Measurements from ENCODE around the gene TXNRD3. TPM values are rescaled to one million over a fixed set of nuclear protein-coding genes. Genes with fewer than 3 reads are reported as not detected.
A peak's percentile ranks its signal among the peaks of the same experiment; 100 is the strongest.

Gene TXNRD3
- polyA plus RNA-seq, 2 of the 4 experiments (the other 2 are of a cell fraction): 4.6 to 5.8 TPM

GRCh38 chr3:126696701-126697267, 41.9 kb upstream of the TXNRD3 start:
- DNase-seq (ENCODE audit: low read depth in 1 of 2, low spot score in 1 of 2) (no peak), FAIRE-seq (no peak), ATAC-seq (no peak)
- H3K9me3 ChIP-seq: peaks cover 8% of the 10 kb centered on the region; the same call in 1 of the 3 replicates
- ChIA-PET CTCF (interaction anchor here (0.5 to 3.2 kb wide), 3 partner anchors 17 to 759 kb away, joined by 3 to 12 read pairs (median 4); partner anchors contain the start of gene PLXNA1), POLR2A (no interaction called here)
- no peak overlapping the region for H3K4me2 ChIP-seq
- no peak overlapping the region for H3K27ac ChIP-seq
- no peak overlapping the region for H3K4me3 ChIP-seq
- no peak for TF ChIP-seq EHMT2 (IDR thresholded peaks at IDR 0.05; ENCODE audit: low read depth)
- TF ChIP-seq E2F6 (IDR thresholded peaks at IDR 0.05; ENCODE audit: borderline replicate concordance, low read depth): no peak
- no peak for TF ChIP-seq EHF (CRISPR knock-in tag; IDR thresholded peaks at IDR 0.05)
- TF ChIP-seq TP53 (CRISPR knock-in tag; IDR thresholded peaks at IDR 0.05): no peak
- no peak for TF ChIP-seq MAX (IDR thresholded peaks at IDR 0.05)
- TF ChIP-seq RAD21 (conservative IDR thresholded peaks at IDR 0.05 in 1 of 2, IDR thresholded peaks at IDR 0.05 in 1 of 2): no peak
- TF ChIP-seq REST (IDR thresholded peaks at IDR 0.05): no peak
- no peak for TF ChIP-seq CTCF (IDR thresholded peaks at IDR 0.05)
- TF ChIP-seq RNF2 (IDR thresholded peaks at IDR 0.05; ENCODE audit: borderline replicate concordance, low read depth): no peak
- TF ChIP-seq SMC3 (IDR thresholded peaks at IDR 0.05): no peak
- no peak for TF ChIP-seq HOXB13 (CRISPR knock-in tag; IDR thresholded peaks at IDR 0.05; ENCODE audit: low read depth)
- WGBS (ENCODE audit: missing lambda C conversion rate): 39% methylated on average over 5 of the region's 5 CpGs
- no peaks in the 10 kb centered on the region for H3K4me1 ChIP-seq

GRCh38 chr3:126693921-126694320, 39.0 kb upstream of the TXNRD3 start:
- Histone ChIP-seq H3K4me1 (no peaks in the 10 kb centered on the region), H3K9me3 (no peaks in the 10 kb centered on the region), H3K27ac (no peak overlapping the region), H3K4me3 (no peak overlapping the region), H3K4me2 (no peak overlapping the region)
- DNase-seq (ENCODE audit: low read depth in 1 of 2, low spot score in 1 of 2): no peak
- TF ChIP-seq EHMT2 (IDR thresholded peaks at IDR 0.05; ENCODE audit: low read depth): no peak
- TF ChIP-seq NPAS2 (CRISPR knock-in tag; IDR thresholded peaks at IDR 0.05; ENCODE audit: borderline replicate concordance): no peak
- no peak for TF ChIP-seq PHF8 (IDR thresholded peaks at IDR 0.05; ENCODE audit: borderline replicate concordance, low read depth)
- no peak for FAIRE-seq
- WGBS (ENCODE audit: missing lambda C conversion rate): 53% methylated on average over 3 of the region's 3 CpGs
- ATAC-seq: no peak
- CTCF ChIA-PET: interaction anchor here (1.0 to 2.3 kb wide), 3 partner anchors 9 to 14 kb away, joined by 3 to 8 read pairs (median 7); no protein-coding TSS in a partner anchor
- POLR2A ChIA-PET: no interaction called here

GRCh38 chr3:126692858-126693257, 37.9 kb upstream of the TXNRD3 start:
- TF ChIP-seq CEBPB (IDR thresholded peaks at IDR 0.05) (no peak), PHF8 (IDR thresholded peaks at IDR 0.05; ENCODE audit: borderline replicate concordance, low read depth) (no peak), POLR2A (IDR thresholded peaks at IDR 0.05; ENCODE audit: low read length) (no peak), ESRRA (IDR thresholded peaks at IDR 0.05; ENCODE audit: borderline replicate concordance, low read length) (no peak), CBX8 (IDR thresholded peaks at IDR 0.05) (no peak), MYC (IDR thresholded peaks at IDR 0.05; ENCODE audit: borderline replicate concordance, low read length) (no peak), HMGXB4 (CRISPR knock-in tag; IDR thresholded peaks at IDR 0.05; ENCODE audit: borderline replicate concordance) (no peak), FOXS1 (CRISPR knock-in tag; IDR thresholded peaks at IDR 0.05) (no peak), ZFP36 (IDR thresholded peaks at IDR 0.05; ENCODE audit: borderline replicate concordance, partially characterized antibody) (no peak)
- Histone ChIP-seq H3K4me2 (no peak overlapping the region), H3K4me3 (no peak overlapping the region), H3K9me3 (no peaks in the 10 kb centered on the region), H3K4me1 (no peaks in the 10 kb centered on the region), H3K27ac (no peak overlapping the region)
- 1% methylated on average over 5 of the region's 5 CpGs for WGBS (ENCODE audit: missing lambda C conversion rate)
- DNase-seq (ENCODE audit: low read depth in 1 of 2, low spot score in 1 of 2) (peak in 1 of 2 experiments; percentile 5), FAIRE-seq (no peak), ATAC-seq (peak in 1 of 2 experiments; percentile 57; a peak in 3 of 6 replicates)
- CTCF ChIA-PET: interaction anchor here (1.1 to 2.3 kb wide), 3 partner anchors 10 to 21 kb away, joined by 3 to 8 read pairs (median 7); no protein-coding TSS in a partner anchor
- POLR2A ChIA-PET: no interaction called here
